Cardiac fibroblast (primary cell): ENCODE data around the gene HSP90B1.
A peak's percentile ranks its signal among the peaks of the same experiment; 100 is the strongest.

Experiments used
- DNase-seq, 2 donors: peaks; one replicate each; pipeline versions ENCODE4 v3.0.0 to v3.0.0-alpha.2; 2010; ENCODE audit warnings: low read depth in 2 of 2
- H3K4me3 ChIP-seq, 2 donors: replicated peaks in 1 of 2; 1 replicate in 1 of 2; 2 replicates in 1 of 2; pipeline ENCODE4 v1.5.1; 2011; ENCODE audit warnings: low read depth in 2 of 2, low read length in 2 of 2, mild to moderate bottlenecking in 2 of 2, moderate library complexity in 1 of 2
- TF ChIP-seq, protein P1 (sequence below): IDR thresholded peaks from one replicate; pipeline ENCODE4 v1.5.1; 2011; ENCODE audit warnings: low read depth, mild to moderate bottlenecking, low read length, inconsistent platforms

HSP90B1 gene

DNA sequence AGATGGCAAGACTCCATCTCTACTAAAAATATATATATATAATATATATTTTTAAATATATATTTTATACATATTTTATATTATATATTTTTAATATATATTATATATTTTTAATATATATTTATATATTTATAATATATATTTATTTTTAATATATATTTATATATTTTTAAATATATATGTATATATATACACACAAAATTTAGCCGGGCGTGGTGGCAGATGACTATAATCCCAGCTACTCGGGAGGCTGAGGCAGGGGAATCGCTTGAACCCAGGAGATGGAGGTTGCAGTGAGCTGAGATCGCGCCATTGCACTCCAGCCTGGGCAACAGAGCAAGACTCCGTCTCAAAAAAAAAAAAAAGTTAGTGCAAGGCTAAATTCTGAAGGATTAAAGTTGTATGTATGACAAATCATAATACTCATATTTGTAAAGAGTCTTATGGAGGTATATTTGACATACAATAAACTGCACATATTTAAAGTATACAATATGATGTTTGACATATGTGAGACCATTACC, 27.7 kb downstream of the HSP90B1 start:
- H3K4me3 ChIP-seq: peak overlapping the region; percentile 79 to 84
- TF ChIP-seq, protein P1, sequence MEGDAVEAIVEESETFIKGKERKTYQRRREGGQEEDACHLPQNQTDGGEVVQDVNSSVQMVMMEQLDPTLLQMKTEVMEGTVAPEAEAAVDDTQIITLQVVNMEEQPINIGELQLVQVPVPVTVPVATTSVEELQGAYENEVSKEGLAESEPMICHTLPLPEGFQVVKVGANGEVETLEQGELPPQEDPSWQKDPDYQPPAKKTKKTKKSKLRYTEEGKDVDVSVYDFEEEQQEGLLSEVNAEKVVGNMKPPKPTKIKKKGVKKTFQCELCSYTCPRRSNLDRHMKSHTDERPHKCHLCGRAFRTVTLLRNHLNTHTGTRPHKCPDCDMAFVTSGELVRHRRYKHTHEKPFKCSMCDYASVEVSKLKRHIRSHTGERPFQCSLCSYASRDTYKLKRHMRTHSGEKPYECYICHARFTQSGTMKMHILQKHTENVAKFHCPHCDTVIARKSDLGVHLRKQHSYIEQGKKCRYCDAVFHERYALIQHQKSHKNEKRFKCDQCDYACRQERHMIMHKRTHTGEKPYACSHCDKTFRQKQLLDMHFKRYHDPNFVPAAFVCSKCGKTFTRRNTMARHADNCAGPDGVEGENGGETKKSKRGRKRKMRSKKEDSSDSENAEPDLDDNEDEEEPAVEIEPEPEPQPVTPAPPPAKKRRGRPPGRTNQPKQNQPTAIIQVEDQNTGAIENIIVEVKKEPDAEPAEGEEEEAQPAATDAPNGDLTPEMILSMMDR: no peak
- DNase-seq: no peak

- H3K4me3 ChIP-seq: no peak overlapping the region
- TF ChIP-seq, protein P1: no peak
- no peak for DNase-seq
Observed at GRCh38 chr12:103958621-103959020, 28.4 kb downstream of the HSP90B1 start.

DNA sequence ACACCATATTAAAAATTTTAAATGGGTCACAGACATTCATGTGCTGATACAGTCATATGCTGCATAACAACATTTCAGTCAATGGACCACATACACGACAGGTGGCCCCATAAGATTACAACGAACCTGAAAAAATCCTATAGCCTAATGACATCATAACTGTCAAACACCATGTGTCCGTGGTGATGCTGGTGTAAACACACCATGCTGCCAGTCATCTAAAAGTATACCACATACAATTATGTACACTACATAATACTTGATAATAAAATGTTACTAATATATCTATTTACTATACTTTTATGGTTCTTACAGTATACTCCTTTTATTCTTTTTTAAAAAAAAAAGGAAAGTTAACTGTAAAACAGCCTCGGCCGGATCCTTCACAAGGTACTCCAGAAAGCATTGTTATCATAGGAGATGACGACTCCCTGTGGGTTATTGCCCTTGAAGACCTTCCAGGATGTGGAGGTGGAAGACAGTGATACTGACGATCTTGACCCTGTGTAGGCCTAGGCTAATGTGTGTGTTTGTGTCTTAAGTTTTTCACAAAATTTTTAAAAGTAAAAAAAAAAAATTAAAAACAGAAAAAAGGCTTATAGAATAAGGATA, 30.5 kb downstream of the HSP90B1 start:
- no peak overlapping the region for H3K4me3 ChIP-seq
- TF ChIP-seq, protein P1: no peak
- no peak for DNase-seq

GRCh38 chr12:103962493-103962892, 32.3 kb downstream of the HSP90B1 start:
- TF ChIP-seq, protein P1: no peak
- H3K4me3 ChIP-seq: no peak overlapping the region
- DNase-seq: no peak

DNA sequence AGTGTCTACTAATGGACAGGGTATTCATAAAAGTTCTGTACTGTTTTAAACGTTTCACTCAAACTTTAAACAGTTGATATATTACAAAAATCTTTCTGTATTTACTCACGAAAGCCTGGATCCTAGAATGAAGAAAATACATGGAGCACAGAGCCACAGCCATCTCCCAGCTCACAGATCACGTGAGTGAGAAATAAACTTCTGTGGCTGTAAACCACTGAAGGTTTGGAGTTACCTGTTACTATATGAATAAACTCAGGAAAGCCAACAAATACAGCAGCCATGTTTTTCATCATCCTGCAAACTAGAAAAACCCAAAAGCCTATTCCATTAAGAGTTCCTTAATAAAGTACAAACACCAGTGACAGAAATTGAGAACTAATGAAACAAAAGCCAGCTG, 34.6 kb downstream of the HSP90B1 start:
- peak overlapping the region; percentile 75 to 84 for H3K4me3 ChIP-seq
- no peak for DNase-seq
- TF ChIP-seq, protein P1: no peak

DNA sequence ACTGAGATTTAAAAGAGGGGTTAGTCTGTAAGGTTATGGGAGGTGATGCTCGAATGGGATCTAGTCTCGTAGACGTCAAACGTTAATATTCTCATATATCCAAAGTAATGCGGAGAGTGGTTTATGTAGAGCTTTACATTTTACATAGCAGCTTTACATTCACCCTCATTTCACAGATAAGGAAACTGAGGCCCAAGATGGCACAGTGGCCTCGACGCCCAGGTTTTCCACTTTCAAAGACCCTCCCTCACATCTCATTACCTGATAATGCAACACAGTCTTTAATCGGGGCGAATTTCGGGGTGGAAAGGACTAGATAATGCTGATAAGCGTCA, 35.0 kb downstream of the HSP90B1 start:
- DNase-seq: no peak
- TF ChIP-seq, protein P1: no peak
- peak overlapping the region; percentile 75 to 84 for H3K4me3 ChIP-seq
